ENCODE measurements around the gene ACBD7. TPM values are rescaled to one million over a fixed set of nuclear protein-coding genes. Genes with fewer than 3 reads are reported as not detected.

ACBD7 gene
- total RNA-seq, 2 experiments from 2014 or later: 0.19 to 0.47 TPM

DNA sequence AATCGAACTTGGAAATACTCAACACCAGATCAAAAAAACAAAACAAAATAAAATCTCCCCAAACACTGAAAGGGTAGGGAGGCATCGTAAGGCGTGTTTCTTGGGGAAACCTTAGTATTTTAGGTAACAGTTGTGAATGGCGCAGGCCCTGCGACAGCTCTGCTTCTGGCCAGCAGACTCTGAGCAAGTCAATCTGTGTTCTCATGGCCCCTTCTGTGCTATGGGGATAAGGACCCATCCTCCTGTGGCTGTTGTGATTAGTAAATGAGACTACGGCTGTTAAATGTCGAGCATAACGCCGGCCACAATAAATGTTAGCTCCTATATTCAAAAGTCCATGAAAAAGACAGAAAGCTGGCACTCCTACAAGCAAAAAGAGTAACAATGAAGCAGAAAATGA, 35.6 kb upstream of the ACBD7 start:
- no peaks in the 10 kb centered on the region for H3K9me3 ChIP-seq (ENCODE audit: control insufficient read depth in 1 of 2, insufficient read depth in 1 of 2, low read length in 2 of 2)
- H3K36me3 ChIP-seq (ENCODE audit: insufficient read depth, low read length): peaks cover 60% of the 10 kb centered on the region
- ATAC-seq (ENCODE audit: poor library complexity): no peak
- no peak for DNase-seq
- Mint-ChIP-seq H3K9me3 (no peaks in the 10 kb centered on the region), H3K4me3 (no peak overlapping the region), H3K27me3 (no peaks in the 10 kb centered on the region), H3K4me1 (ENCODE audit: low read depth) (peaks cover 22% of the 10 kb centered on the region), H3K27ac (peak overlapping the region; percentile 12), H3K36me3 (ENCODE audit: low read depth) (peaks cover 67% of the 10 kb centered on the region)
- ChIA-PET CTCF (interaction anchor here (0.6 kb wide), 1 partner anchor 18 kb away, joined by 3 read pairs; no protein-coding TSS in a partner anchor), POLR2A (interaction anchor here (0.6 kb wide), 1 partner anchor 45 kb away, joined by 3 read pairs; the partner anchor contains the start of gene NMT2)
- no peaks in the 10 kb centered on the region for H3K27me3 ChIP-seq (ENCODE audit: control insufficient read depth in 1 of 2, insufficient read depth in 2 of 2, low read length in 2 of 2)
- intact Hi-C loops (cut with DNase I, micrococcal nuclease): no loop called here
- TF ChIP-seq, protein P1, sequence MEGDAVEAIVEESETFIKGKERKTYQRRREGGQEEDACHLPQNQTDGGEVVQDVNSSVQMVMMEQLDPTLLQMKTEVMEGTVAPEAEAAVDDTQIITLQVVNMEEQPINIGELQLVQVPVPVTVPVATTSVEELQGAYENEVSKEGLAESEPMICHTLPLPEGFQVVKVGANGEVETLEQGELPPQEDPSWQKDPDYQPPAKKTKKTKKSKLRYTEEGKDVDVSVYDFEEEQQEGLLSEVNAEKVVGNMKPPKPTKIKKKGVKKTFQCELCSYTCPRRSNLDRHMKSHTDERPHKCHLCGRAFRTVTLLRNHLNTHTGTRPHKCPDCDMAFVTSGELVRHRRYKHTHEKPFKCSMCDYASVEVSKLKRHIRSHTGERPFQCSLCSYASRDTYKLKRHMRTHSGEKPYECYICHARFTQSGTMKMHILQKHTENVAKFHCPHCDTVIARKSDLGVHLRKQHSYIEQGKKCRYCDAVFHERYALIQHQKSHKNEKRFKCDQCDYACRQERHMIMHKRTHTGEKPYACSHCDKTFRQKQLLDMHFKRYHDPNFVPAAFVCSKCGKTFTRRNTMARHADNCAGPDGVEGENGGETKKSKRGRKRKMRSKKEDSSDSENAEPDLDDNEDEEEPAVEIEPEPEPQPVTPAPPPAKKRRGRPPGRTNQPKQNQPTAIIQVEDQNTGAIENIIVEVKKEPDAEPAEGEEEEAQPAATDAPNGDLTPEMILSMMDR (IDR thresholded peaks at IDR 0.05): no peak
- no peak overlapping the region for H3K27ac ChIP-seq (ENCODE audit: low read depth in 1 of 2, low read length in 2 of 2)
- peaks cover 4% of the 10 kb centered on the region for H3K4me1 ChIP-seq (ENCODE audit: insufficient read depth, low read length)
- no peak overlapping the region for H3K4me3 ChIP-seq (ENCODE audit: low read length)

GRCh38 chr10:15123749-15124184, 35.2 kb upstream of the ACBD7 start:
- H3K27ac Mint-ChIP-seq: peak overlapping the region; percentile 12
- intact Hi-C loops (cut with DNase I, micrococcal nuclease): no loop called here
- peaks cover 22% of the 10 kb centered on the region for H3K4me1 Mint-ChIP-seq (ENCODE audit: low read depth)
- ChIA-PET POLR2A (interaction anchor here (0.6 kb wide), 1 partner anchor 45 kb away, joined by 3 read pairs; the partner anchor contains the start of gene NMT2), CTCF (interaction anchor here (0.6 kb wide), 1 partner anchor 17 kb away, joined by 3 read pairs; no protein-coding TSS in a partner anchor)
- ATAC-seq (ENCODE audit: poor library complexity) (no peak), DNase-seq (no peak)
- H3K4me1 ChIP-seq (ENCODE audit: insufficient read depth, low read length): peaks cover 4% of the 10 kb centered on the region
- no peaks in the 10 kb centered on the region for H3K27me3 Mint-ChIP-seq
- H3K4me3 ChIP-seq (ENCODE audit: low read length): no peak overlapping the region
- no peaks in the 10 kb centered on the region for H3K9me3 ChIP-seq (ENCODE audit: control insufficient read depth in 1 of 2, insufficient read depth in 1 of 2, low read length in 2 of 2)
- TF ChIP-seq, protein P1 (IDR thresholded peaks at IDR 0.05): no peak
- no peaks in the 10 kb centered on the region for H3K9me3 Mint-ChIP-seq
- H3K4me3 Mint-ChIP-seq: no peak overlapping the region
- H3K27me3 ChIP-seq (ENCODE audit: control insufficient read depth in 1 of 2, insufficient read depth in 2 of 2, low read length in 2 of 2): no peaks in the 10 kb centered on the region
- H3K27ac ChIP-seq (ENCODE audit: low read depth in 1 of 2, low read length in 2 of 2): no peak overlapping the region
- peaks cover 60% of the 10 kb centered on the region for H3K36me3 ChIP-seq (ENCODE audit: insufficient read depth, low read length)
- peaks cover 62% of the 10 kb centered on the region for H3K36me3 Mint-ChIP-seq (ENCODE audit: low read depth)

- ChIA-PET CTCF (interaction anchor here (1.1 kb wide), 1 partner anchor 119 kb away, joined by 3 read pairs; no protein-coding TSS in a partner anchor), POLR2A (no interaction called here)
- H3K27ac Mint-ChIP-seq: peak overlapping the region; percentile 59
- Histone ChIP-seq H3K9me3 (ENCODE audit: control insufficient read depth in 1 of 2, insufficient read depth in 1 of 2, low read length in 2 of 2) (no peaks in the 10 kb centered on the region), H3K27me3 (ENCODE audit: control insufficient read depth in 1 of 2, insufficient read depth in 2 of 2, low read length in 2 of 2) (no peaks in the 10 kb centered on the region), H3K27ac (ENCODE audit: low read depth in 1 of 2, low read length in 2 of 2) (no peak overlapping the region), H3K4me3 (ENCODE audit: low read length) (no peak overlapping the region), H3K36me3 (ENCODE audit: insufficient read depth, low read length) (peaks cover 59% of the 10 kb centered on the region), H3K4me1 (ENCODE audit: insufficient read depth, low read length) (peaks cover 4% of the 10 kb centered on the region)
- H3K9me3 Mint-ChIP-seq: no peaks in the 10 kb centered on the region
- intact Hi-C loops (cut with DNase I, micrococcal nuclease): no loop called here
- DNase-seq (no peak), ATAC-seq (ENCODE audit: poor library complexity) (no peak)
- peaks cover 22% of the 10 kb centered on the region for H3K4me1 Mint-ChIP-seq (ENCODE audit: low read depth)
- TF ChIP-seq, protein P1 (IDR thresholded peaks at IDR 0.05): no peak
- no peaks in the 10 kb centered on the region for H3K27me3 Mint-ChIP-seq
- H3K36me3 Mint-ChIP-seq (ENCODE audit: low read depth): peaks cover 50% of the 10 kb centered on the region
- no peak overlapping the region for H3K4me3 Mint-ChIP-seq
These were observed 34.0 kb upstream of the ACBD7 start for GRCh38 chr10:15122477-15123030.
